HG02588 (cell line): ENCODE results near the gene C22orf23.
"Not testable (repeated sequence)": the region's sequence is repeated elsewhere in the genome, so short reads cannot be mapped to it uniquely, and the experiment has no call there.

Experiments used
- ATAC-seq: cut with Tn5 transposase; IDR thresholded peaks from one replicate; pipeline ENCODE4 v1.9.1; 2021; ENCODE audit warnings: mild to moderate bottlenecking, moderate library complexity; ENCODE audit not compliant: unreplicated experiment

The C22orf23 gene

DNA sequence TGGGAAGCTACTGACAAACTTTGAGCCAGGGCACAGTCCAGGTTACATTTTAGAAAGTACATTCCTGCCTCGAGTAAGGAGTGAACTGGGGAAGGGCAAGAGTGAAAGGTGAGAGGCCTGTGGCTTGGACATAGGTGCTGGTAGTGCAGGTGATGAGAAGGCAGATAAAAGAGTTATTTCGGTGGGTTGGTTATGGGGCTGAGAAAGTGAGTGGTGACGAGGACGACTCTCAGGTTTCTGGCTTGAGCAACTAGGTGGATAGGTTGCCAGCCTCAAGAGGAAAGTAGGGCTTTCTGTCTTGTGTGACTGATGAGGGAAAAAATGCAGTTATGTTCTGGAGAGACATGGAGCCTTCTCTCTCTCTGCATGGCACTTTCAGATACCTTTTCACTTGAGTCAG, 3.8 kb upstream of the C22orf23 start:
- no peak for ATAC-seq

DNA sequence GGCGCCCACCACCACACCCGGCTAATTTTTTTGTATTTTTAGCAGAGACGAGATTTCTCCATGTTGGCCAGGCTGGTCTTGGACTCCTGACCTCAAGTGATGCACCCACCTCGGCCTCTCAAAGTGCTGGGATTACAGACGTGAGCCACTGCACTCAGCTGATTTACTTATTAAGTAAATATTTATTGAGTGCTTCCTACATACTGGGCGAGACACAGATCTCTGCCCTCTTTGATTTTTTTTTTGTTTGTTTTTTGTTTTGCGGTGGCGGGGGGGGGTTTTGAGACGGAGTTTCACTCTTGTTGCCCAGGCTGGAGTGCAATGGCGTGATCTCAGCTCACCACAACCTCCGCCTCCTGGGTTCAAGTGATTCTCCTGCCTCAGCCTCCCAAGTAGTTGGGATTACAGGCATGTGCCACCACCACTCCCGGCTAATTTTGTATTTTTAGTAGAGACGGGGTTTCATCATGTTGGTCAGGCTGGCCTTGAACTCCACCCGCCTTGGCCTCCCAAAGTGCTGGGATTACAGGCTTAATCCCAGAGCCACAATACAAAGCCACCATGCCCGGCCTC, 2.5 kb upstream of the C22orf23 start:
- ATAC-seq: not testable (repeated sequence)

DNA sequence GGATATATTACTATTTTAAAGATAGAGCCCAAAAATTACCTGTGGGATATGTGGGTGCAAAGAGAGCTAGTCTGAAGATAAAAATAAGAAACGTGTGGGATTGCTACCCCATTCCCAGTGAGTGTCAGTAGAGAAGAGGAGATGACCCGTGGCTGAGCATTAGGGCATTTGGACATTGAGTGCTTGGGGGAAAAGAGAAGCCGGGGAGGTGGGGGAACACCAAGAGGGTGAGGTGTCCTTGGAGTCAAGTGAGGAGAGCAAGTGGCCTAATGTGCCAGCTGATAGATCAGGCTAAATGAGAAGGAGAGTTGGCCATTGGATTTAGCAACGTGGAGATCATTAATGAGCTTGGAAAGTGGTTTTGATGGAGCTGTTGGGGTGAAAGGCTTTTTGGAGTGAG, 1.3 kb upstream of the C22orf23 start:
- ATAC-seq: no peak

- ATAC-seq: peak; percentile 28
Observed at GRCh38 chr22:37953062-37953436, 352 bp downstream of the C22orf23 start.

DNA sequence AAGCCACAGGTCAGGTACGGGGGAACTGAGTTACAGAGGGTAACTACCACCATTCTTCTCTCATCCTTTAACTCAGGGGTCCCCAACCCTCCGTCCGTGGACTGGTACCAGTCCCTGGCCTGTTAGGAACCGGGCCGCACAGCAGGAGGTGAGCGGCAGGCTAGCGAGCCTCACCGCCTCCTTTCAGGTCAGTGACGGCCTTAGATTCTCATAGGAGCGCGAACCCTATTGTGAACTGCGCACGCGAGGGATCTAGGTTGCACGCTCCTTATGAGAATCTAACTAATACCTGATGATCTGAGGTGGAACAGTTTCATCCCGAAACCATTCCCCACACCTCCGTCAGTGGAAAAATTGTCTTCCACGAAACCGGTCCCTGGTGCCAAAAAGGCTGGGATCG, 772 bp downstream of the C22orf23 start:
- ATAC-seq: not testable (repeated sequence)

DNA sequence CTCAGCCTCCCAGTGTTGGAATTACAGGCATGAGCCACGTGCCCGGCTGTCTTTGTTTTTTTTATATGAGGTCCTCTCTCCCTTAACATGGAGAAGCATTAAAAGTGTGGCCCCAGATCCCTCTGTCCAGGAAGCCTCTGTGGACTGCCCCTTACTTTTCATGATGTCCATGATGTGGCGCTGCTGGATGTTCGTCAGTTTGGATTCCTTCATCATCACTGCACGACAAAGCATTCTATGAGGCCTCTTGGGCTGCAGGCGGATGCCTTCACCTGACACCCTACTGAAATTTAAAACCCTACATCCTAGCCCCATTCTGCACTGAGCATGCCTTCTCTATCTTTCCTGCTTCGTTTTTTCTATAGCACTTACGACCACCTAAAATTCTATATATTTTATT, 2.1 kb downstream of the C22orf23 start:
- no peak for ATAC-seq

DNA sequence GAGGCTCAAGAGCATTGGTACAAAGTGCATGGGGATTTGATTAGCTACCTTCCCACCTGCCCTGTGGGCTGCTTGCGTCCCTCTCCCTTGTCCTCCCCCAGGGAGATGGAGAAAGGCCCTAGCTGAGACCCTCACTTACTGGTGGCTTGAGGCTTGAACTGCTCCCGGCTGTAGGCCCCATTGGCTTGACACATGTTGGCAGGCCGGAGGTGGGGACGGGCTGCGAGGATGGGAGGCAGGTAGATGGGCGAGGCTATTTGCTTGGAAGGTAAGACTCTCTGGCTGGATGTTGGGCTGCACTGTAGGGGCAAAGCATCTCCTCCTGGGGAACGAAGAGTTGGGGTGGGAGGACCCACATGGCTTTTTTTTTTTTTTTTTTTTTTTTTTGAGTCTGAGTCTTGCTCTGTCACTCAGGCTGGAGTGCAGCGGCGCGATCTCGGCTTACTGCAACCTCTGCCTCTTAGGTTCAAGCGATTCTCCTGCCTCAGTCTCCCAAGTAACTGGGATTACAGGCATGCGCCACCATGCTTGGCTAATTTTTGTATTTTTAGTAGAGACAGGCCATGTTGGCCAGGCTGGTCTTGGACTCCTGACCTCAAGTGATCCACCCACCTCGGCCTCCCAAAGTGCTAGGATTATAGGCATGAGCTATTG, 6.1 kb downstream of the C22orf23 start:
- not testable (repeated sequence) for ATAC-seq

DNA sequence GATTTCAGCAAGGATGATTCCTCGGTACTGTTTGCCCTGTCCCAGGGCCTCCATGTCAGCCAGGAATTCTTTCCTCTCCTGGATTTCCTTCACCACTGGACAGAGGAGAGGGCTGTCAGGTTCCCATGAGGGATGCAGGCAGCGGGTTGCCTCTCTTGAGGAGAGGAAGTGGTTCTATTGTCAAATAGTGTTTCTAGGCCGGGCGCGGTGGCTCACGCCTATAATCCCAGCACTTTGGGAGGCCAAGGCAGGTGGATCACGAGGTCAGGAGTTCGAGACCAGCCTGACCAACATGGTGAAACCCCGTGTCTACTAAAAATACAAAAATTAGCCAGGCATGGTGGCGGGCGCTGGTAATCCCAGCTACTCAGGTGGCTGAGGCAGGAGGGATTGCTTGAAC, 9.0 kb downstream of the C22orf23 start:
- ATAC-seq: not testable (repeated sequence)

DNA sequence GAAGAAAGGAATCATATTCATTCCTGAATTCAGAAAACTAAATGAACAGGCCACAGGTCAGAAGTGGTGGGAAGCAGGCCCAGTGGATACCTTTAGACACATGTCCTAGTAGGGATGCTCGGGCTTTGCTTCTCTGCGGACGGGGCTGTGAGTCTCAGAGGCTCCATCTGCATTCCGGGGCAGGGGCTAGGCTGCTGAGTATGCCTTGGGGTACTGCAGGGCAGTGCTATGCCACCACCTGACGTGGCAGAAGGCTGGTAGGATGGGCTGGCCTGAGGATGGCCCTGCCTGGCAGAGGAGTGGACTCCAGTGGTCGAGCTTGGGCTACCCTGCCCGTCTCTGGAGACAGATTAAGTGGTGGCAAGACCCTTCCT, 9.6 kb downstream of the C22orf23 start:
- ATAC-seq: no peak

- ATAC-seq: no peak
Observed at GRCh38 chr22:37943136-37943824, 10.1 kb downstream of the C22orf23 start.

GRCh38 chr22:37942133-37942532, 11.3 kb downstream of the C22orf23 start:
- ATAC-seq: no peak

- no peak for ATAC-seq
Observed at GRCh38 chr22:37940698-37941376, 12.6 kb downstream of the C22orf23 start.

GRCh38 chr22:37933711-37934376, 19.6 kb downstream of the C22orf23 start:
- peak; percentile 73 for ATAC-seq

- no peak for ATAC-seq
Observed at GRCh38 chr22:37932821-37933578, 20.4 kb downstream of the C22orf23 start.

DNA sequence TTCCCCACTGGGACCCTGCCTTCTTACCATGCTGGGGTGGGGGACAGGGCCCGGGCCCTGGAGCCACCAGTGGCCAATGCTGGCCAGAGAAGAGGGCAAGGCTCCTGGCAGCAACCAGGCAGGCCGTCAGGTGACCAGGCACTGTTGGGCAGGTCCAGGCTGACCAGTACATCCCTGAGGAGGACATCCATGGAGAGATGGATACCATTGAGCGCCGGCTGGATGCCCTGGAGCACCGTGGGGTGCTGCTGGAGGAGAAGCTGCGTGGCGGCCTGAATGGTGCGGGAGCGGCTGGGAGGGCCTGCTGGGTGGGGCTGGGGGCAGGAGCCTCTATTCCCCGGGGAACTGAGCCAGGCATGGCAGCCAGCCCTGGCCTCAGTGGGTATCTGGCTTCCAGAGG, 21.0 kb downstream of the C22orf23 start:
- ATAC-seq: no peak

DNA sequence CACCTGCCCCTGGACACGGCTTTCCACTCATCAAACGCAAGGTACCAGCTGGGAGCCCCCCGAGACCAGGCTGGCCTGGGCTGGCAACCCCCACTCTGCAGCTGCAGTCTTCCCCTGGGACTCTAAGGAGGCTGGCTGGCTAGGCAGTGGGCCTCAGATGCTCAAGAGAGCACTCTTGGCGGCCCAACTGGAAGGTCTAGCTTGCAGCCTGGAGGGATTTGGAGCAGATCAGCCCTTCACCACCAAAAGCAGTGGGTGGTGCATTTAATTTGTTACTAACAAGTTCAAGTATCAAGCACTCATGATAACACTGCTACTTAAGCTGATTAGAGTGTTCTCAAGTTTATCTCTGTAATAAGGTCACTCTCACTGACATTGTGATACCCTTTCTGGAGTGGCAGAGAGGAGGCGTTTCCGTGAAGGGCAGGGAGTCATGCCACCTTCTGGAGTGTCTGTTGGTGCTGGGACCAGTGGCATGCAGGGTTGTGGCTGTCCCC, 21.5 kb downstream of the C22orf23 start:
- no peak for ATAC-seq

GRCh38 chr22:37930952-37931440, 22.4 kb downstream of the C22orf23 start:
- ATAC-seq: no peak

GRCh38 chr22:37930270-37930951, 23.0 kb downstream of the C22orf23 start:
- ATAC-seq: no peak

DNA sequence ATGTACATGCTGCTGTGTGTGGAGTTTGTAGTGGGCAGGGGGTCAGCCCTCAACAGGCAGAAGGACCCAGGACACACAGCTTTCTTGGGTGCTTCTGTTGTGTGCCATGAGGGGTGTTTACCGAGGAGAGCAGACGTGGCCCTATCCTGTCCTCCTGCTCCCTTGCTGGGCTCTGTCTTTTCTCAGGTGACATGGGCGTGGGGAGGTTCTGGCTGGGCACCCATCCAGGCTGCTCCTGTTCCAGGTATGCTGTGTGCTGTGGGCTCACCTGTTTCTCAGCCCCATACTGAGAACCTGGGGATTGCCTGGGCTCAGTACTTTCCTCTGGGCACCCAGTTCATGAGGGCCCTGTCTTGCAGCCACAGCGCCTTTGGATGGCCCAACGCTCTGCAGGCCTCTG, 24.0 kb downstream of the C22orf23 start:
- ATAC-seq: no peak

- no peak for ATAC-seq
Observed at GRCh38 chr22:37927637-37927936, 25.8 kb downstream of the C22orf23 start.
